GM19099 (cell line): ENCODE data around the gene PDLIM5.

Experiments used
- POLR2A ChIP-seq: IDR thresholded peaks from 3 replicates; pipeline ENCODE4 v1.6.1; 2011; ENCODE audit warnings: low read depth; ENCODE audit not compliant: insufficient read length; ENCODE audit errors: extremely low read depth

The PDLIM5 gene

GRCh38 chr4:94536649-94537469 lies 85.1 kb downstream of the PDLIM5 start:
- TF ChIP-seq POLR2A: no peak

- TF ChIP-seq POLR2A: no peak
These were observed 86.3 kb downstream of the PDLIM5 start for GRCh38 chr4:94537921-94538628.

DNA sequence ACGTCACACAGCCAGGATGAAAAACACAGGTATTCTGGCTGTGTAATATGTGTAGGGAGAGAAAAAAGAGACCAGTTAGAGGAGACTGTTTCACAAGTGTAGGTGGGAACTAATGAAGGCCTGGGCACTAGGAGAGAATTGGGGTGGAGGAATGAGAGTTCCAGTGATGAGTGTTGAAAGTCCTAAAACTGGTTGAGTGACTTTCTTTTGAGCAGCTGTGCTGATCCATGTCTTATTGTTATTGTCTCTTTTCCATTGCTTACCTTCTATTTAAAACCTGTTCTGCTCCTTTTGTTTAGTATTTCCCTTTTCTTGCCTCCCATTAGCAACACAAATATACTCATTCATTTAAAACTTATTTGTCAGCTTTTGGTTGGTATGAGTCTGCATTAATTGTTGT lies 88.7 kb downstream of the PDLIM5 start:
- no peak for TF ChIP-seq POLR2A

GRCh38 chr4:94544811-94545210 lies 93.1 kb downstream of the PDLIM5 start:
- TF ChIP-seq POLR2A: no peak

GRCh38 chr4:94545296-94545695 lies 93.6 kb downstream of the PDLIM5 start:
- TF ChIP-seq POLR2A: no peak

DNA sequence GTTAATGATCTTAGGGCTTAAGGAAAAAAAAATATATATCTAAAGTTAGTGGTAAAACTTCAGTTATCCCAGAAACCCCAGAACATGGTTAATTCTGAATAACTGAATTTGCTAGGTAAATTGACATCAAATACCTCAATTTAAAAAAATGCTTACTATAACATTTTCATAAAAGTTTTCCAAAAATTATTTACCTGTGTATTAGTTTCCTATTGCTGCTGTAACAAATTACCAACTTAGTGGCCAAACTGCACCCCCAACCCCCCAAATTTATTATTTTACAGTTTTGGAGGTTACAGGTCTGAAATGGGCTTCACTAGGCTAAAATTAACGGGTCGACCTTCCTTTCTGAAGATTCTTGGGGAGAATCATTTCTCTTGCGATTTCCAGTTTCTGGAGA lies 95.2 kb downstream of the PDLIM5 start:
- no peak for TF ChIP-seq POLR2A

- TF ChIP-seq POLR2A: no peak
These were observed 96.8 kb downstream of the PDLIM5 start for GRCh38 chr4:94548571-94548970.

DNA sequence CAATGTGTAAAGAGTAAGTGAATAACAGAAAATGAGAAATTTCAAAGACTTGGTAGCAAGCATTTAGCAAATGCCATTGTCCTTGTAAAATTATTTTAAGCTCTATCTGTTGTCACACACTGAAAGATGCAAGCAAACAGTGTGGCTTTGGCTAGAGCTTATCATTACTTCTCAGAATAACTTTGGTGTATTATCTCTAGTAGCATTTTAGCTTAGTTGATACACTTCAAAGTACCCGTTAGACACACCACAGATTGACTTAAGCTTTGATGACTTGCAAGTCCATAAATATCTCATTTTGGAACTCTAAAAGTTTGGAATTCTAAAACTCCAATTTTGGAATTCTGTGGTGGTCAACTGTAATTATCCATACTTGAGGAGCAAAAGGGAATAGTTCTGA lies 98.6 kb downstream of the PDLIM5 start:
- no peak for TF ChIP-seq POLR2A

DNA sequence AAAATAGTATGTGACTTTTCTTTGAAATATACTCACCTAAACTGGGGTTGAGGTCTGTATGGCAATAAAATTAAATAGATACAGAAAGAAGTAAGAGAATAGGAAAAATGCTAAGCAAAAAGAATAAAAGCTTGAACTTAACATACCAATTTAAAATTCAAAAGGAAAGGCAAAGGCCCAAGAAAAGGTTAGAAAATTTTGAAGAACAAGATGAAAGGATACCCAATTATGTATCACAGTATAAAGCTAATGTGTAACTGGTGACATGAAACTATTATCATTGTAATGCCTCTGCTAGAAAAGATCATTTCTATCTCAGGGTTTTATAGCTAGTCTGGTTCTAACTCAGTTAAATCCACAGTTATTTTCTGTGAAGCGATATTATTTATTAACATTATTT lies 99.1 kb downstream of the PDLIM5 start:
- no peak for TF ChIP-seq POLR2A

DNA sequence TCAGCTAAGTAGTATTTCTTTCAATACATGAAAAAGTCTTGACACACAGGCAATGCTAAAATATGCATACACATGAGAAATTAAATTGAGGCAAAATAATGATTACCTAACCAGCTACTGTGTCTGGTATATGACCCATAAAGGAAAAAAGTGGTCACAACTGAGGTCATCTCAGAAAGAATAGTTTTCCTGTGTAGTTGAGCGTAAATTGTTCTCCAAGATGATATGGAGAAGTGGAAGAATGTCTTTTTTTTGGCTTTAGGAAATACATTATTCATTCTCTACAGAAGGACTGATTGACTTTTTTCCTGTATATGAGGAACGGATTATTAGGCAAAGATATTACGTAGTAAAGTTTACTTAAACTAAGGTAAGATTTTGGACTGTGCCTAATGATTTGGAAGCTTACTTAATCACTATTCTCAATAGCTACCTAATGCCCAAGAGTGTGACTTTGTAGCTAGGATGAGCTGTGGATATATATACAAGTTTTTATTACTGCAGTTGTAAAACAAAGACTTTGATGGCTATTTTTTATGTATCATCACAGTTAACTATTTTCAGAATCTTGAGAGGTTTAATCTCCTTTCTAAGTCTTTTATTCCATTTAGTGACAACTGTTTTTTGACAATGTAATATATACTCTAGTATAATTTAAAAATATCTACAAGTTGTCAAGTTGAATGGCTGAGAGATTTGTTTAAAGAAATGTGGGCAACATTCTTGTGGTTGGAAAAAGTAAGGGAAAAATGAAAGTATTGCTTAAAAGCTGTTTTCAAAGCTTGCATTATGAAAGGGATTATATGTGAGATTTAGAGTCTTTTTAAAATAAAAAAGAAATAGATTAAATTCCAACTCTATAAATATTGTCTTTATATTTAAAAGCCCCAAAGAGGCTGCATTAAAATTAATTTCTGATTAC lies 100.2 kb downstream of the PDLIM5 start:
- no peak for TF ChIP-seq POLR2A

- TF ChIP-seq POLR2A: no peak
These were observed 106.7 kb downstream of the PDLIM5 start for GRCh38 chr4:94558392-94558904.

DNA sequence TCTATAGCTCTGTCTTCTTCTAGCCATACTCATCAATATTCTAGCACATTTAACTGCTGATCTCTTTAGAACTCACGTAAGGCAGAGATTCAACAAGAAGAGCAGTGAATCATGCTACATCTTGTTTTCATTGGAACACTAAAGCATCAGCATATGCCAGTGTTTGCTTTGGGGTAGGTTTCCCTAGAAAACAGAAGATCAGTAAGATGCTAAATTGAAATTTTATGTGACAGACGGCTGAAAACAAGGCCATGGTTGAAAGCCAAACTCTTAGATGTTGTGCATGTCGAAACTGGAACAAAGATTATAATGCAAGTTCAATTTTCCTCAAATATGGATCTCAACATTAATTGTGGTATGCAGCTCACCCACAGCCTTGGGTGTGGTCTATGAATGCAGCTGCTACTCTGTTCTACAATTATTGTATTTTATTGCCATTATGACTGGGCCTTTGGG lies 107.6 kb downstream of the PDLIM5 start:
- no peak for TF ChIP-seq POLR2A

- no peak for TF ChIP-seq POLR2A
These were observed 109.7 kb downstream of the PDLIM5 start for GRCh38 chr4:94561249-94562024.

- no peak for TF ChIP-seq POLR2A
These were observed 110.5 kb downstream of the PDLIM5 start for GRCh38 chr4:94562285-94562684.

- TF ChIP-seq POLR2A: no peak
These were observed 112.5 kb downstream of the PDLIM5 start for GRCh38 chr4:94564252-94564651.

DNA sequence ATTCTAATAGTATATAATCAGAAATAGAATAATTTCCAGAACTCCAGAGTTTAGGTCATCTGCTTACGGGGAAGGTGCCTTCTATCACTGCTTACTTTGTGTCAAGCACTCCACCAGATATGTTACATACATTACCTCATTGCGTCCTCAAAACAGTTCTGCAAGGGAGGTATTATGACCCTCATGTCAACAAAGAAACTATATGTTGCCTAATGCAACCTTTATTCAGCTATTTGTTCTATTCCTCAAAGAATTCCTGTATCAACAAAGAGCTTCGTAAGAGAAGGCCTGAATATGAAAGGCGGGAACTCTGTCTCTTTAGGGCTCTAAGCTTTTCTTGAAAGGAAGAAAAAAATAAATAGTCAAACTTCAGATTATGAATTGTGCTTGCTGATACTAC lies 114.7 kb downstream of the PDLIM5 start:
- no peak for TF ChIP-seq POLR2A
